ENCODE results near the gene OASL.

OASL gene

GRCh38 chr12:121015825-121016766, 22.9 kb downstream of the OASL start, which contains the start of gene C12orf43:
Gene C12orf43 (minus strand): TSS chr12:121016487. CDS start chr12:121016474, 13 bp downstream.
- peak; percentile 83 to 85 for DNase-seq (ENCODE audit: low read depth in 2 of 2)

GRCh38 chr12:121013715-121014114, 25.3 kb downstream of the OASL start:
- DNase-seq (ENCODE audit: low read depth in 2 of 2) = no peak

- no peak for DNase-seq (ENCODE audit: low read depth in 2 of 2)
Measured at GRCh38 chr12:121011820-121012219, 27.2 kb downstream of the OASL start.

- no peak for DNase-seq (ENCODE audit: low read depth in 2 of 2)
Measured at GRCh38 chr12:121010860-121011259, 28.2 kb downstream of the OASL start.

GRCh38 chr12:121009741-121010140, 29.3 kb downstream of the OASL start:
- no peak for DNase-seq (ENCODE audit: low read depth in 2 of 2)

- DNase-seq (ENCODE audit: low read depth in 2 of 2) = no peak
Measured at GRCh38 chr12:121008347-121009098, 30.5 kb downstream of the OASL start.

GRCh38 chr12:121005346-121005815, 33.7 kb downstream of the OASL start:
- peak; percentile 28 to 41 for DNase-seq (ENCODE audit: low read depth in 2 of 2)

GRCh38 chr12:121004253-121004815, 34.7 kb downstream of the OASL start:
- no peak for DNase-seq (ENCODE audit: low read depth in 2 of 2)

GRCh38 chr12:121003650-121004049, 35.4 kb downstream of the OASL start:
- DNase-seq (ENCODE audit: low read depth in 2 of 2) = no peak

GRCh38 chr12:121001841-121002483, 37.1 kb downstream of the OASL start:
- no peak for DNase-seq (ENCODE audit: low read depth in 2 of 2)

GRCh38 chr12:121001060-121001459, 38.0 kb downstream of the OASL start:
- no peak for DNase-seq (ENCODE audit: low read depth in 2 of 2)

GRCh38 chr12:121000530-121000929, 38.5 kb downstream of the OASL start:
- no peak for DNase-seq (ENCODE audit: low read depth in 2 of 2)

GRCh38 chr12:120999191-121000120, 39.6 kb downstream of the OASL start:
- DNase-seq (ENCODE audit: low read depth in 2 of 2) = no peak

- no peak for DNase-seq (ENCODE audit: low read depth in 2 of 2)
Measured at GRCh38 chr12:120998435-120998834, 40.6 kb downstream of the OASL start.

- no peak for DNase-seq (ENCODE audit: low read depth in 2 of 2)
Measured at GRCh38 chr12:120997448-120997847, 41.6 kb downstream of the OASL start.

GRCh38 chr12:120996133-120996746, 42.8 kb downstream of the OASL start:
- DNase-seq (ENCODE audit: low read depth in 2 of 2) = no peak

GRCh38 chr12:120994589-120995337, 44.3 kb downstream of the OASL start:
- DNase-seq (ENCODE audit: low read depth in 2 of 2) = no peak

GRCh38 chr12:120994059-120994458, 45.0 kb downstream of the OASL start:
- no peak for DNase-seq (ENCODE audit: low read depth in 2 of 2)

GRCh38 chr12:120993496-120993895, 45.5 kb downstream of the OASL start:
- DNase-seq (ENCODE audit: low read depth in 2 of 2) = no peak
